Stimulated activated naive CD8-positive, alpha-beta T cell treated with anti-CD3 and anti-CD28 coated beads, Interleukin-15, Interleukin-2, amounts not matched to agents 100 U/mL and 50 U/mL, for 24 hours (primary cell): Measurements from ENCODE around the gene IFT81.
"Not testable (repeated sequence)": the region's sequence is repeated elsewhere in the genome, so short reads cannot be mapped to it uniquely, and the experiment has no call there.

Experiments used
- ATAC-seq: fragments of 150-1000 bp; cut with Tn5 transposase; one replicate; pipeline ENCODE4 v1.10.0; 2021
- DNase-seq: peaks from one replicate; pipeline ENCODE4 v3.0.0; 2021

Gene IFT81

GRCh38 chr12:110246636-110247339, 122.6 kb downstream of the IFT81 start:
- no peak for DNase-seq
- no peak for ATAC-seq

- DNase-seq (no peak), ATAC-seq (no peak)
Measured at GRCh38 chr12:110247340-110248095, 123.4 kb downstream of the IFT81 start.

GRCh38 chr12:110248096-110248447, 123.9 kb downstream of the IFT81 start:
- ATAC-seq: no peak
- DNase-seq: no peak

GRCh38 chr12:110249105-110249504, 124.9 kb downstream of the IFT81 start:
- no peak for DNase-seq
- ATAC-seq: no peak

GRCh38 chr12:110249716-110250225, 125.6 kb downstream of the IFT81 start:
- no peak for DNase-seq
- no peak for ATAC-seq

GRCh38 chr12:110251381-110251780, 127.2 kb downstream of the IFT81 start:
- ATAC-seq (no peak), DNase-seq (no peak)

GRCh38 chr12:110252716-110253115, 128.6 kb downstream of the IFT81 start:
- DNase-seq (no peak), ATAC-seq (no peak)

- DNase-seq (no peak), ATAC-seq (no peak)
Measured at GRCh38 chr12:110253176-110253575, 129.0 kb downstream of the IFT81 start.

- ATAC-seq (no peak), DNase-seq (no peak)
Measured at GRCh38 chr12:110254971-110255540, 130.9 kb downstream of the IFT81 start.

GRCh38 chr12:110255890-110256456, 131.8 kb downstream of the IFT81 start:
- not testable (repeated sequence) for ATAC-seq, DNase-seq

- DNase-seq: no peak
- ATAC-seq: no peak
Measured at GRCh38 chr12:110256780-110257431, 132.7 kb downstream of the IFT81 start.

- DNase-seq (no peak), ATAC-seq (no peak)
Measured at GRCh38 chr12:110258466-110258865, 134.3 kb downstream of the IFT81 start.

- no peak for DNase-seq
- no peak for ATAC-seq
Measured at GRCh38 chr12:110262442-110263388, 138.6 kb downstream of the IFT81 start.

GRCh38 chr12:110266381-110266960, 142.3 kb downstream of the IFT81 start:
- ATAC-seq (no peak), DNase-seq (no peak)

GRCh38 chr12:110266980-110267620, 142.9 kb downstream of the IFT81 start:
- no peak for DNase-seq
- no peak for ATAC-seq
